Mucosa of descending colon (tissue), 3 donors: ENCODE measurements around the gene DST. TPM values are rescaled to one million over a fixed set of nuclear protein-coding genes. Genes with fewer than 3 reads are reported as not detected.

Source experiments
- ATAC-seq: fragments of 200-7000 bp; cut with Tn5 transposase; one replicate; pipeline ENCODE4 v1.9.1; 2020; ENCODE audit warnings: mild to moderate bottlenecking, moderate library complexity
- DNase-seq, 3 donors: peaks; one replicate each; pipeline ENCODE4 v3.0.0-alpha.2; 2020
- H3K36me3 ChIP-seq: fragments of 200-600 bp; one replicate; pipeline ENCODE4 v1.8.0; 2021; ENCODE audit warnings: low read depth, mild to moderate bottlenecking
- H3K4me1 ChIP-seq: fragments of 200-600 bp; one replicate; pipeline ENCODE4 v1.8.0; 2021; ENCODE audit warnings: low read depth, mild to moderate bottlenecking
- H3K4me3 ChIP-seq: fragments of 200-600 bp; one replicate; pipeline ENCODE4 v1.8.0; 2021; ENCODE audit warnings: mild to moderate bottlenecking
- H3K9me3 ChIP-seq: fragments of 200-600 bp; one replicate; pipeline ENCODE4 v1.8.0; 2021; ENCODE audit warnings: mild to moderate bottlenecking
- CTCF ChIP-seq: fragments of 200-600 bp; IDR thresholded peaks from one replicate; pipeline ENCODE4 v1.8.0; 2022; ENCODE audit warnings: antibody characterized with exemption, mild to moderate bottlenecking
- intact Hi-C, 2 donors: fragments of 100-400 bp; cut with DNase I in 1 of 2; cut with micrococcal nuclease in 1 of 2; formaldehyde crosslinking; loops; one replicate each; pipeline versions ENCODE4 v1.11.0 to v1.11.1; 2022; cut with DNase I, micrococcal nuclease
- total RNA-seq, 3 donors: library from RNA; stranded (reverse); fragmentation: NEBNext Ultra II Directional in 2 of 3; extraction: Animal tissue kit (Norgen Biotek cat#: 25700) in 2 of 3; gene quantifications; one replicate each; pipeline versions ENCODE4 v1.2.1 to v1.2.4, GENCODE V29; 2021 to 2023
- donor health status: DM: no; HTN: no; CAD: no; lungs with moderate emphysema.
- donor health status: DM: no; HTN: no; CAD: no.
- donor health status: DM: no; HTN: yes; CAD: no.

Gene DST
- total RNA-seq, 3 donors from 2014 or later, result 208 to 580 (median 356) TPM

GRCh38 chr6:56479381-56479780 is 163.3 kb downstream of the DST start:
- Histone ChIP-seq H3K36me3 (no peaks in the 10 kb centered on the region), H3K9me3 (no peaks in the 10 kb centered on the region), H3K4me1 (peaks cover 6% of the 10 kb centered on the region), H3K4me3 (no peak overlapping the region)
- intact Hi-C loops, result no loop called here
- no peak for ATAC-seq
- TF ChIP-seq CTCF, result no peak
- no peak for DNase-seq

- Histone ChIP-seq H3K9me3 (no peaks in the 10 kb centered on the region), H3K36me3 (no peaks in the 10 kb centered on the region)
- no peak for ATAC-seq
Measured at GRCh38 chr6:56478202-56478601, 164.5 kb downstream of the DST start.

GRCh38 chr6:56477241-56477640 is 165.4 kb downstream of the DST start:
- no peak for DNase-seq
- intact Hi-C loops, result no loop called here
- no peaks in the 10 kb centered on the region for H3K9me3 ChIP-seq
- peaks cover 1% of the 10 kb centered on the region for H3K4me1 ChIP-seq
- H3K36me3 ChIP-seq, result no peaks in the 10 kb centered on the region
- no peak for ATAC-seq
- TF ChIP-seq CTCF, result no peak
- H3K4me3 ChIP-seq, result no peak overlapping the region

More at GRCh38 chr6:56478202-56478601, 164.5 kb downstream of the DST start:
- peaks cover 6% of the 10 kb centered on the region for H3K4me1 ChIP-seq
- DNase-seq, result no peak
- intact Hi-C loops, result no loop called here
- TF ChIP-seq CTCF, result no peak
- H3K4me3 ChIP-seq, result no peak overlapping the region

- no peak overlapping the region for H3K4me3 ChIP-seq
Measured at GRCh38 chr6:56475736-56476457, 166.8 kb downstream of the DST start.

GRCh38 chr6:56474532-56474931 is 168.2 kb downstream of the DST start:
- intact Hi-C loops, result no loop called here
- no peaks in the 10 kb centered on the region for H3K36me3 ChIP-seq
- no peak for DNase-seq

More at GRCh38 chr6:56475736-56476457, 166.8 kb downstream of the DST start:
- ATAC-seq (peak; percentile 44), DNase-seq (peak in 1 of 3 donors; percentile 40)
- Histone ChIP-seq H3K9me3 (no peaks in the 10 kb centered on the region), H3K36me3 (no peaks in the 10 kb centered on the region), H3K4me1 (no peaks in the 10 kb centered on the region)
- intact Hi-C loops, result no loop called here
- no peak for TF ChIP-seq CTCF

More at GRCh38 chr6:56474532-56474931, 168.2 kb downstream of the DST start:
- Histone ChIP-seq H3K4me1 (no peaks in the 10 kb centered on the region), H3K9me3 (no peaks in the 10 kb centered on the region), H3K4me3 (no peak overlapping the region)
- ATAC-seq, result no peak
- TF ChIP-seq CTCF, result no peak
